HG03571 (cell line): ENCODE results near the gene SIL1.

Source experiments
- ATAC-seq: cut with Tn5 transposase; IDR thresholded peaks from one replicate; pipeline ENCODE4 v1.9.1; 2021; ENCODE audit not compliant: unreplicated experiment

The SIL1 gene

GRCh38 chr5:138946831-138947560 is 251.2 kb downstream of the SIL1 start:
- ATAC-seq, result no peak

- no peak for ATAC-seq
Measured at GRCh38 chr5:138946241-138946623, 251.9 kb downstream of the SIL1 start.

- no peak for ATAC-seq
Measured at GRCh38 chr5:138945421-138946240, 252.5 kb downstream of the SIL1 start.

DNA sequence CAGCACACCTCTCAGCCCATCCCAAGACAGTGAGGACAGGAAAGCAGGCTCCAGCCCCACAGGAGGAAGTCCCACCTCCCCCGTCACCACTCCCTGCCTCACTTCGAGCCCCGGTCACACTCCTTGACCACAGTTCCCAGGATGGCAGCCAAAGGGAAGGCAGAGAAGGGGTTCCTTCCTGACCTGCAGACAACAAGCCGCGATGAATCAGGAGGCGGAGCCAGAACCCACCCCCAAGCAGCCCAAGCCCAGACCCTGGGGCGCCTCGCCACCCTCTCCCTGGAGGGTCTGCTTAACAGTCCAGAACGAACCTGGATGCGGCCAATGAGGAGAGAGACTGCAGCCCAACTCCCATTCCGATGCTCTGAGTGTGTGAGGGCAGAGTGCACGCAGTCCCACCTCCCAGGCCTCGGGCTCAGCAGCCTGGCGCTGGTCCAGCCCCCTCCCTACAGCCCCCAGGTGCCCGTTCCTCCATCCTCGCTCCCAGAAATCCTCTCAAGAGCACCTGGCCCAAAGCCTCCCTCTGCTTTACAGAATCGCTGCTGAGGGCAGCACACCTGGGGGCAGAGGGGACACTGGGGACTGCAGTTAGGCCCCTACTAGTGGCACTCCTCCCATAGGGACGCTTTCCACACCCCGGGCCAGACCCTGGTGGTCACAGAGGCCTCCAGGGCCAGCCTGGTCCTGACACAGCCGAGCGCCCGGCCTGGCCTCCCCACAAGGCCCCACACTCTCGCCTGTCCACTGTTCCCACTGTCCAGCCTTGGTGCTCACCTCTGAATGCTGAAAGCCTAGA is 253.4 kb downstream of the SIL1 start:
- ATAC-seq, result no peak

- ATAC-seq, result no peak
Measured at GRCh38 chr5:138943599-138944173, 254.5 kb downstream of the SIL1 start.

- ATAC-seq, result no peak
Measured at GRCh38 chr5:138942861-138943260, 255.3 kb downstream of the SIL1 start.

DNA sequence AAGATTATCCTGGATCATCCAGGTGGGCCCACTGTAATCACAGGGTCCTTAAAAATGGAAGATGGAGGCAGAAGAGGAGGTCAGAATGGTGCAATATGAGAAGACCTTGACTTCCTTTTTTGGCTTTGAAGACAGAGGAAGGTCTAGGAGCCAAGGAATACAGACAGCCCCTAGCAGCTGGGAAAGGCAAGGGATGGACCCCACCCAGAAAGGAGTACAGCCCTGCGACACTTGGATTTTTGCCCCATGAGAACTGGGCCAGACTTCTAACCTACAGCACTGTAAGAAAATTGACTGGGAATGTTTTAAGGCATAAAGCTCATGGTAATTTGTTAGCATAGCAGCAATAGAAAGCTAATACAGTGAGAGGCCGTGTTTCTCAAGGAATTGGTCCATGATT is 256.1 kb downstream of the SIL1 start:
- no peak for ATAC-seq

- ATAC-seq, result no peak
Measured at GRCh38 chr5:138938526-138938925, 259.6 kb downstream of the SIL1 start.

DNA sequence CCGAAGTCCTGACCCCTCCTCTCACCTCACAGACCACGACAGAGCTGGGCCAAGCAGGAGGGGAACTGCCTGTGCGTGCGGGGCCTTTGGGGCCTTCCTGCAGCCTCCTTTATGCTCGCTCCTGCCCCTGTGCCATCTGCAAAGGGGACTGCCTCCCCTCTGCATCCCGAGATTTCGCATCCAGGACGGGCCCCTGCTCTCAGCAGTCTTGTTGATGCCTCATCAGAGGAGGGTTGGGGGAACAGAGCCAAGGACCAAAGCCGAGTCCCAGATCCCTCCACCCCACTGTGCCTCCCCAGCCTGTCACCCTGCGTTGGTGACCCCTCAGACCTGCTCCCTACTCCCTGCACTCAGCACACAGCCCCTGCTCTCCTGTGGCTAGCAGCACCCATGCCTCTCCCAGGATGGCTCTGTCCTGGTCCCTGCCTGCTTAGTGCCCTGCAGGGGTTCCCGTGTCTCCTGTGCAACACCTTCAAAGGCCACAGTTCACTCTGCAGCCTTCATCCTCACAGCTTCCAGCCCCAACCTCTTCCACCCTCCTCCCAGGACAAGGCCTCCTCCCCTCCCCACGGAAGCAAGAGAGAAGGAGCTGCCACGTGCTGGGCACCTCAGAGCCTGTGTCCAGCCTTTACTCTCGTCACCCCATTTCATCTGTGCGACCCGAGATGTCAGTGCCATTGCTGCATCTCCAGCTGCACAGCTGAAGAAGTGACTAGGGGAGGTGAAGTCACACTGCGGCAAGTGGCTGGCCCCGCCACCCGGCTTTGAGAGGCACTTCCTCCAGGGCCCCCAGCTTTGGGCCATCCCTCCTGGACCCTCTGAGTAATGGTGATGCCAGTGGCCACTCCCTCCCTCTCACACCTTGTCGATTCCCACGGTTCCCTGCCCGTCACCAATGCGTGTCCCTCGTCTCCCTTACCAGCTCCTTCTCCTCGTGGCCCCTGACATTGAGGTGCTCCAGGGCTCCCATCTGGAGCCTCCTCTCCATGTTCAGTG is 260.5 kb downstream of the SIL1 start:
- ATAC-seq, result no peak

GRCh38 chr5:138936968-138937345 is 261.2 kb downstream of the SIL1 start:
- no peak for ATAC-seq

DNA sequence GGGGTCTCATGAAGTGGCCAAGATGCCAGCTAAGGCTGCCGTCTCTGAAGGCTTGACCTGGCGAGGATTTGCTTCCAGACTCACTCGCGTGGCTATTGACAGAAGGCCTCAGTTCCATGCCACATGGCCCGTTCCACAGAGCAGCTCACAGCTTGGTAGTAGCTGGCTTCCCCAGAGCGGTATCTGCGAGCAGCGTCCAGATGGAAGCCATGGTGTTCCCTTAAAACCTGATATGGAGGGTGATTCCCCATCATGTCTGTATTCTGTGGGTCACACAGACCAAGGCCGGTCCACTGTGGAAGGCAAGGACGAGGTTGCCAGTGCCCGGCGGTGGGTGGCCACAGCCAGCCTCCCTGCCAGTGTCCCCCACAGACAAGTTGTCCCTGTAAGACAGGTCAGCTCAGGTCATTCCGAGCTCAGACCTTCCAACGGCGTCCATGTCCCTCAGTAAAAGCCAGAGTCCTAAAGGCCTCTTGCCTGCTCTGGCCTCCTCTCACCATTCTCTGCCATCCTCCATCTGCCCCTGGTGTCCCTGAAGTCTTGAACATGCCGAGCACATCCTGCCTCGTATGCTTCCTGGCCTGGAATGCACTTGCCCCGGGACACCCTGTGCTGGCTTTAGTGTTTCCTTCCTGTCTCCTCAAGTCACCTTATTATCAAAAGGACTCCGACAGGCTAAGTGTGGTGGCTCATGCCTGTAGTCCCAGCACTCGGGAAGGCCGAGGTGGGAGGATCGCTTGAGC is 261.8 kb downstream of the SIL1 start:
- ATAC-seq, result no peak

DNA sequence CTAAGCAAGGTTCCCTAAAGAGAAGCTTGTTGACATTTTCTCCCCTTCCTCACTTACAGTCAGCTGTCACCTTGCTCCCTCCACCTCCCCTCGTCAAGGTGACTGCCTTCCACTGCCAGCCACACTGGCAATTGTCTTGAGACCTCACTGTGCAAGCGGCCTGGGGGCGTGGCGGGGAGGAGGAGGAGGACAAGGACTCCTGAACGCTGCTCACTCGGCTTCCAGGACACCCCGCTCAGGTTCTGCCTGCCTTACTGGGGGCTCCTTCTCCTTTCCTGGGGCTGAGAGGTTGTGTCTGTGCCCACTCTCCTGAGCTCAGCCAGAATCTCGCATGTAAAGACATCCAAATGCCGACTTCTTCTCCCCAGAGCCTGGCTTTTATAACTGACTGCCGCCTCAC is 262.7 kb downstream of the SIL1 start:
- ATAC-seq, result no peak

DNA sequence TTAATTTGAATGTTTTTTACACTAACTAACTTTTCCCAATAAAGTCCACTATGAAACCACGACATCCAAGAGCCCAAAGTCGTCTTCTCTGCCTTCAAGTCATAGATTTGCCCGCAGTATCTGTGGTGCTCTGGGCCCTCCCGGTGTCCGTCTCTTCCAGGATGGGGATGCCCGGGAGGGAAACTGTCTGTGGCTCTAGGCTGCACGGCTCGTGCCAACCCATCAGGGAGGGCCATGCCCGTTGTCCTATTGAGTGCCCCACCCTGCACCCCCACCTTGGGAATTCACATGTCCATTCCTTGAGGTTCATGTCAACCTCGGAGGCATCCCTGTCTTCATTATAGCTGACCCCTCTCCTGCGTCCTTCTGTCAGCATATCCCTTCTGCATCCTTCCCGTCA is 263.2 kb downstream of the SIL1 start:
- ATAC-seq, result no peak

DNA sequence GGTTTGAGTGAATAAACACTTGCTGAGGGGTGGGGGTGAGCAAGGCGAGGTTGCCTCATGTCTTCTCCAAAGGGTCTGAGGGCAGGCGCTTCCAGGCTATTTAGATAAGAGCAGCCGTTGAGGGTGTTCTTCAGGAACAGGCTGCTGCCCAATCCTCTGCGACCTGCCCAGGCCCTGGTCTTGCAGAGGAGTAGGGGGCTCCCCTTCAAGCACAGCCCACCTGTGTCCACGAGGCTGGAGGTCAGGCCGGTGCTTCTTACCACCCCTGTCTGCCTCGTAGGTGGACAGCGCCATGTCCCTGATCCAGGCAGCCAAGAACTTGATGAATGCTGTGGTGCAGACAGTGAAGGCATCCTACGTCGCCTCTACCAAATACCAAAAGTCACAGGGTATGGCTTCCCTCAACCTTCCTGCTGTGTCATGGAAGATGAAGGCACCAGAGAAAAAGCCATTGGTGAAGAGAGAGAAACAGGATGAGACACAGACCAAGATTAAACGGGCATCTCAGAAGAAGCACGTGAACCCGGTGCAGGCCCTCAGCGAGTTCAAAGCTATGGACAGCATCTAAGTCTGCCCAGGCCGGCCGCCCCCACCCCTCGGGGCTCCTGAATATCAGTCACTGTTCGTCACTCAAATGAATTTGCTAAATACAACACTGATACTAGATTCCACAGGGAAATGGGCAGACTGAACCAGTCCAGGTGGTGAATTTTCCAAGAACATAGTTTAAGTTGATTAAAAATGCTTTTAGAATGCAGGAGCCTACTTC is 264.5 kb downstream of the SIL1 start:
- ATAC-seq, result no peak

DNA sequence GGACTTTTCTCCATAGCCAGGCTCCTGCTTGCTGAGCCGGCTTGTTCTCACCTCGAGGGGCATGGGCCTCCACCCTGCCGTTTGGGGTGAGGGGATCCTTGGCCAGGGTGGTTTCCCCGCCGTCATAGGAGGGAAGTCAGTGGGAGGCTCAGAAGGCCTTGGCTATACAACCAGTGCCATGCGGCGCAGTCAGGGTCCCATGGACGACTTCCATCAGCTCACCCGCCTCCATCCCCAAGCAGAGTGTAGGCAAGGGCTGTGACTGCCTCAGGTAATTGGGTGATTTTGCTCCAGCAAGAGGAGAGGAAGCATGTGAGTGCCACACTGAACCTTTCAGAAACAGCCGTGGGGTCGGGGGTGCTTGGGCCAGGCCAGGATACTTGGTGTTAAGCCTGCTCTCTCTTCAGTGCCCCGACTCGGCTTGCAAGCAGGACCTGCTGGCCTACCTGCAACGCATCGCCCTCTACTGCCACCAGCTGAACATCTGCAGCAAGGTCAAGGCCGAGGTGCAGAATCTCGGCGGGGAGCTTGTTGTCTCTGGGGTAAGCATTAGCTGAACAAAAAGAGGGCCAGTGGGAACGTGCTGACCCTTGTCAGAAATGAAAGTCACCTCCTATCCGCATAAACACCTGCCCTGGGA is 265.9 kb downstream of the SIL1 start:
- ATAC-seq, result no peak

DNA sequence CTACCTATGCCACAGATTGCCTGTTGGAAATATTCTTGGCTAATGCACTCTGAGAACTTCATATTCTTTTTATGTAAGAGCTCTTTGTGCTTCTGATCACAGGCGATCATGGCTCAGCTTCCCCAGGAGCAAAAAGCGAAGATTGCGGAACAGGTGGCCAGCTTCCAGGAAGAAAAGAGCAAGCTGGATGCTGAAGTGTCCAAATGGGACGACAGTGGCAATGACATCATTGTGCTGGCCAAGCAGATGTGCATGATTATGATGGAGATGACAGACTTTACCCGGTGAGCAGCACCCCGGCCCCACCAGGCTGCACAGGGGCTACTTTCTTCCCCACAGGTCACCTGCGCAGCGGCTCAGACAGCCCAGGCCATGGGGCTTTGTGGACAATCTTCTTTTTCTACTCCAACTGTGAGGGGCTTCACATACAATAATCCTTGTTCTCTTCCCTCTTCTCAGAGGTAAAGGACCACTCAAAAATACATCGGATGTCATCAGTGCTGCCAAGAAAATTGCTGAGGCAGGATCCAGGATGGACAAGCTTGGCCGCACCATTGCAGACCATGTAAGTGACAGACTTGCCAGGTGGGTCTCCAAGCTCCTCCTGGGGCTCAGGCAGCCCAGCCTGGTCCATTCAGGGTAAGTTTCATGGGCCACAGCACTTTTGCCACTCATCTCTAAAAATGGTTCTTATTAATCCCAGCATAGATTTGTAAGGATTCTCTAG is 267.6 kb downstream of the SIL1 start:
- no peak for ATAC-seq

DNA sequence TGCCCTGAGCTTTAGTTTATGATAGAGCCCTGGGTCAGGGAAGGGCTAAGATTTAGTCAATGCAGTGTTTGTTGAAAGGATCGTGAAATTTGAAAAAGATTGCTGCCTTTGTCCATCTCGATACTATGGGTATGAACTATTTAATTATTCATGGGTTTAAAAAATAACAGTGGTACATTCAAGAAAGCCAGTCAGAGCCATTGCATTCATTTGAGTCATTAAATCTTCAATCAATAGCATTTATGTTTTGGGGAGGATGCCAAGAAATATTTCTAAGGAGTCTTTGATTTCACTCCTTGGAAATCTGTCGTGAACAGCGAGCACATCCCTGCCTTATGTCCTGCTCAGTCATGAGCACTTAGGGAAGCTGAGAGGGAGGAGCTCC is 268.6 kb downstream of the SIL1 start:
- no peak for ATAC-seq

GRCh38 chr5:138927979-138928378 is 270.2 kb downstream of the SIL1 start:
- no peak for ATAC-seq
